NCI-H2196 treated with DMSO at 0.1 percent for 48 hours (cell line): ENCODE results near the gene RPL9.
"Not testable (repeated sequence)": the region's sequence is repeated elsewhere in the genome, so short reads cannot be mapped to it uniquely, and the experiment has no call there.

ENCODE experiments used
- DNase-seq: peaks from one replicate; lab custom pipeline; 2025; ENCODE audit not compliant: unreplicated experiment; lab: John Stamatoyannopoulos, UW

RPL9 gene

DNA sequence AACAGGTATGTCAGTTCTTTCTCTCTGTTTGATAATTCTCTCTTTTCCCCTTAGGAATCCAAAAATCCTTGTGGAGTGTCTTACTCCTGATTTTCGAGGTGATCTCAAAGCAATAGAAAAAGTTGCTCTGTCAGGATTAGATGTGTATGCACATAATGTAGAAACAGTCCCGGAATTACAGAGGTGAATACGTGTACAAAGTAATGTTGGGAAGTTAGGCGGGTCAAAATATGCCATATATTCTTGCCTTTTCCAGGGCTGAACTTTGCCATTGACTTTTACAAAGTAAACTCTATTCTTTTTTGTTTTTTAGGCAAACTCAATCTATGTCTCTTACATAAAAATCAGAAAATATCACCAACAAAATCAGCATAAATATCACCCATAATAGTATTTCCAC lies 8.7 kb upstream of the RPL9 start:
- no peak for DNase-seq

DNA sequence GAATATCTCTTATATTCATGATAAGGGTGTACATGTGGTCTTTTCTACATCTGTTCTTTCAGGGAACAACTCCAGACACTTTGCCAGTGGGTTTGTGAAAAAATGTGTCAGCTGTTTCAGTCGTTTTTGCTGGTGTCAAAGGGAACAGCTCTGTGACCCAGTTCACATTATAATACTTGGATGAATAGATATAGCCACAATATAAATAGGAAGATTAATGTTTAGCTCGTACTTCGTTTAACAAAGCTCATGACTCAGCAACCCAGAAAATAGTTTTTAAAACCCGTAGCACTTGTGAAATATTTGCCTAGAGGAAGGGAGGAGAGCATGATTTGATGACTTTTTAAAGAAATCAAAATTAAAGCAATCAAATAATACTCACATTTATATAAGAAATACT lies 8.0 kb upstream of the RPL9 start:
- DNase-seq, result no peak

DNA sequence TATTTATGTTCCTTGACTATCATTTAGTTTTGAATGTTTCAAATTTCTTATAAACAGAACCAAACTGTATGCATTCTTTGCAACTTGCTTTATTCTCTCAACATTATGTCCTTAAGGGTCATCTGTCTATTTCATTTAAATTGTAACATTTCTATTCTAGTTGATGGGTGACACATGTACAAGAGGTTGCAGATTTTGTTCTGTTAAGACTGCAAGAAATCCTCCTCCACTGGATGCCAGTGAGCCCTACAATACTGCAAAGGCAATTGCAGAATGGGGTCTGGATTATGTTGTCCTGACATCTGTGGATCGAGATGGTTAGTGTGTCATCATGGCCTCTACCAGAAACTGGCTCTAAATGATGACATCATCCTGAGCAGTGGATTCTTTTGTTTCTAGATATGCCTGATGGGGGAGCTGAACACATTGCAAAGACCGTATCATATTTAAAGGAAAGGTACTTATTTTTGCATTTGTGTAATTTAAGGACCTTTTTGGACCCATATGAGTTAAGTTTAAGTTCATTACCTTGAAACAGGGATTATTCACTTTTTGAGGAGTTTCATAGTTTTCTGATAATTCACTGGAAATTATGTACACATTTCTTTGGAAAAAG lies 6.3 kb upstream of the RPL9 start:
- no peak for DNase-seq

DNA sequence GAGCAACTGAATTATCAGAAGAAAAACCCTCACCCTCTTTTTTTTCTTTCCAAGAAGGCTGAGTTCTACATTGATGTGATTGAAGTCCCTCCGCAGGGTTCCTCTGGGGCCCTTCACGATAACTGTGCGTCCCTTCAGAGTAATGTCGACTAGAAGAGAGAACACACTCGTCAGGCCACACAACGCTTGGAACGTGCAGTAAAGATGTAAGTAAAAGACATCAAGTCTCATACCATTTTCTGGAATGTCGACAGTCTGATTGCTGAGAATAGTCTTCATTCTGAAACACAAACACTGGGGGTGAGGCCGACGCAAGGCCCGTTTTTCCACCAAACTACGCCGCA lies 589 bp downstream of the RPL9 start:
- DNase-seq, result not testable (repeated sequence)

DNA sequence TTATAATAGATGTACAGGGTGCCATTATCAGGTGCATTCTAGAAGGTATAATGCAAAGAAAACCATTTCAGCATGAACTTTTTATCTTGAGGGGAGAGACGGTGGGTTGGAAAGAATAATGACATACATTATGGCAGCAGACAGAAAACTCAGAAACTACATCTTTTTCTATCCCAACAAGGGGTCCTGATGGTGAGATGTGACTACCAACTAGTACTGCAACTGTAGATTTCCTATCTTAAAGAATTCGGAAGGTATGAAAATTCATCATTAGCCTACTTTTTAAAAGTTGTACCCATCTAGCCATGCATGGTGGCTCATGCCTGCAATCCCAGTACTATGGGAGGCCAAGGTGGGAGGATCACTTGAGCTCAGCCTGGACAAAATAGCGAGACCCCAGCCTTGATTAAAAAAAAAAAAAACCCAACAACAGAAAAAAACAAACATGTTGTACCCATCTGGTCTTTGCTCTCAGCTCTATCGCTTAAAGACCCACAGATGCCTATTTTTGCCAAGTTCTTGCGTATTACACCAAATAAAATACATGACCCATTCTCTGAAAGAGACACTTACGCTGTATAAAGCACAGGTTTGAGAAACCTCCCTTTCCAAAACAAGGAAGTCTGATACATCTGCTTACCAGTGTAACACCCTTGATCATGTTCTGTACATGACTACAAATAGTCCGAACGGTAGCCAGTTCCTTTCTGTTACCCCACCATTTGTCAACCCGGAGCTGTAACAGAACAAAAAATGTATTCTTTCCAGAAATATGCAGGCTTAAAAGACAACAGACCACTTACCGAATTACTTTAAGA lies 1.6 kb downstream of the RPL9 start:
- no peak for DNase-seq

DNA sequence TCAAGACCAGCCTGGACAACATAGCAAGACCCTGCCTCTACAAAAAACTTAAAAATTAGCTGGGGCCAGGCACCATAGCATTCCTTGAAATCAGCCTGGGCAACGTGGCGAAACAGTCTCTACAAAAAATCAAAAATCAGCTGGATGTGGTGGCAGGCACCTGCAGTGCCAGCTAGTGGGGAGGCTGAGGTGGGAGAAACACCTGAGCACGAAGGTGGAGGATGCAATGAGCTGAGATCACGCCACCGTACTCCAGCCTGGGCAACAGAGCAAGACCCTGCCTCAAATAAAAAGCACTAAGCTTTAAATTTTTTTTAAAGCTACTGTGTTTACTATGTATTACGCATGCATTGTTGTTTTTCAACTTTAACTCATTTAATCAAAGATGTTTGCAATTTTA lies 3.2 kb downstream of the RPL9 start:
- DNase-seq, result no peak

DNA sequence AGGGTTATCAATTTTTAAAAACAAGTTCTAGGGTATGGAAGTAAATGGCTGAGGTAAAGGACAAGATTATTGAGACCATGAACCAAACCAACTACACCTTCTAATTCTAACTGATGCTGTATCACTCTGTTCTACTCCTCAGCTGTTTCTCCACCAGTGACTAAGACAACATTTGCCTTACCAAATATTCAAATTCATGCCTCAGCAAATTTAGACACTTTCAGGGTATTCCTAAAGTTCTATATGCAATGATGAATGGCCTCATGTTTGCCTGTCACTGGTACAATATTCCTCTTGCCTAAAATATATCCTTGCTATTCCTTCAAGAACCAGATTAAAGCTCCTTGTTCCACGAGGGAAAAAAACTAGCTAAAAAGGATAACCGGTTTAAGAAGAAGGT lies 5.0 kb downstream of the RPL9 start:
- DNase-seq, result no peak

DNA sequence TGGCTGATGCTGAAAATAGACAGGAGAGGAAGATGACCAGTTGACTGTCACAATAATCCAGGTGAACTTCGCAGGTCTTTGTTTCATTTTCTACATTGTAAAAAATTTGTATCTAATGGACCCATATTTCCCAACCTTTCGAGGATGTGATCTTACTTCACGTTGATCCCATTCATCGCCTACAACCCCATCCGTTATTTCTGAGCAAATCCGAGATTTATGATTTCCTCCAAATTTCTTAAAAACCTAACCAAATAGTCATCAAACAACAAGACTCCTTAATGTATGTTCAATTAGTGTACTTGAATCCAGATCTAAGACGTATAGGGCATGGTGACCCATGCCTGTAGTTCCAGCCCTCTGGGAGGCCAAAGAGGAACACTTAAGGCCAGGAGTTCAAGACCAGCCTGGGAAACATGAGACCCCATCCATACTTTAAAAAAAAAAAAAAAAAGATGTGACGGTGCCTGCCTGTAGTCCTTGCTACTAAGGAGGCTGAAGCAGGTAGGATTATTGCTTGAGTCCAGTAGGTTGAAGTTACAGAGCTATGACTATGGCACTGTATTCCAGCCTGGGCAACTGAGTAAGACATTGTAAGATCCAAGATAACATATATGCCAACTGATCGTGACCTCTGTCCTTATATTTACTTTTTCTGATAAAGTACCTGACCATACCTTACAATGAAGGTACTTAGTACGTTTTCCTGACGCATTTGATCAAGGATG lies 5.7 kb downstream of the RPL9 start:
- DNase-seq, result no peak

DNA sequence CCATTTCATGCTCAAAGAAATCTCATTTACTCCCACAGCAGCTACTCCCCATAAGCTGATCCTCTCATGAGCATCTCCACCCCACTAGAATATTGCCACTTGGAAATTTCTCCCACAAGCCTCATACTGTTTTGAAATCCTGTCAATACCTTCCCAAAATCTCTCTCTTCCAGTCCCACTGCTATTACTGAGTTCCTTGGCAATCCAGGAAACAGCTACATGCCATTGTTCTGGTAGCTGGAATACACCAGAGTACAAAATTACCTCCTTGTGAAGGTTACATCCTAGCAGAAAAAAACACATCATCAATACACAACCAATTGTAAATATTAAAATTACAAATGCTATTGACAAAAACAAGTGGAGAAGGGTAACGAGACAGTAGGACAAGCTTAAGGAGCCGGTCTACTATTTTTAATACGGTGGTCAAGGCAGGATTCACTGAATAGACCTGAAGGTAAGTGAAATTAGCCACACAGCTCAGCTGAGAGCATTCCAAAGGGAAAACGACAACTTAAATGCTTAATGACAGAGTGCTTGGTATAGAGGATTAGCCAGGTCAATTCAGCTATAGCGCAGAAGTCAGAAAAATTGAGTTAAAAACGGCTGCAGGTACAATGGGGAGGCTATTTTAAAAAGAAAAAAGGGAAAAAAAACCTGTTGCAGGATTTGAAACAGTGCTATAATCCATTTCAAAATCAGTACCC lies 6.4 kb downstream of the RPL9 start:
- DNase-seq, result no peak

DNA sequence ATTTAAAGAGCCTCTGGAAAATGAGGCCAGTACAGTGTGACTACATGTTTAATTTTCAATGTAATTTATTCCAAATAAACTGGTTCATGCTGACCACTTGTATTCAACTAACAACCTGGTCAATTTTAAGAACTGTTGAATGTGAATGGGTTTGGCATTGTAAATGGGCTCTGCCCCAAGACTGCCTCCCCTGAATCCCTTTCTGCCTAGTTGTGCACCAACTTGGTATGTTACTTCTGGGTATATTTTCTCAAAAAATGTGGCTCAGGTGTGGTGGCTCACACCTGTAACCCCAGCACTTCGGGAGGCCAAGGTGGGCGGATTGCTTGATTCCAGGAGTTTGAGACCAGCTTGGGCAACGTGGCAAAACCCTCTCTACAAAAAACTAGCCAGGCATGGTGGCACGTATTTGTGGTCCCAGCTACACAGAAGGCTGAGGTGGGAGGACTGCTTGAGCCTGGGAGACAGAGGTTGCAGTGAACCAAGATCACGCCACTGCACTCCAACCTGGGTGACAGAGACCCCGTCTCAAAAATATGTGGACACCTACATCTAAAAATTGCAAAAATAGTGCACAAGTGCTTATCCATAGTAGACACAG lies 7.2 kb downstream of the RPL9 start:
- no peak for DNase-seq

DNA sequence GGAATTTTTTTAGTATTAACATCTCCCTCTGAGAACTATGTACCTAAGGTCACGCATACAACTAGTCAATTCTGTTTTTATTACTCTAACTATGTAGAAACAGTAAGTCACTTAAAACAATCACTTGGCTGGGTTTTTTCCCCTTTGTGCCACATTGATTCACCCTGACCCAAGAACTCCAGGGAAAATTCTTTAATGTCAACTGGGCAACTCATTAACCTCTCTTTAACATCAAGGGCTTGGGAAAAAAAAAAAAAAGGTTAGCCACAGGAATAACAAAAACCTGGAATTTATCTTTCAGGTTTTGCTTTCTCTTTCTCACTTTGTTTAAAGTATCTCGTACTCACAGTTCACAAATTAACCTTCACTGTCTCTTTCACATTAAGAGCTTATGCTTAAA lies 8.1 kb downstream of the RPL9 start:
- no peak for DNase-seq

DNA sequence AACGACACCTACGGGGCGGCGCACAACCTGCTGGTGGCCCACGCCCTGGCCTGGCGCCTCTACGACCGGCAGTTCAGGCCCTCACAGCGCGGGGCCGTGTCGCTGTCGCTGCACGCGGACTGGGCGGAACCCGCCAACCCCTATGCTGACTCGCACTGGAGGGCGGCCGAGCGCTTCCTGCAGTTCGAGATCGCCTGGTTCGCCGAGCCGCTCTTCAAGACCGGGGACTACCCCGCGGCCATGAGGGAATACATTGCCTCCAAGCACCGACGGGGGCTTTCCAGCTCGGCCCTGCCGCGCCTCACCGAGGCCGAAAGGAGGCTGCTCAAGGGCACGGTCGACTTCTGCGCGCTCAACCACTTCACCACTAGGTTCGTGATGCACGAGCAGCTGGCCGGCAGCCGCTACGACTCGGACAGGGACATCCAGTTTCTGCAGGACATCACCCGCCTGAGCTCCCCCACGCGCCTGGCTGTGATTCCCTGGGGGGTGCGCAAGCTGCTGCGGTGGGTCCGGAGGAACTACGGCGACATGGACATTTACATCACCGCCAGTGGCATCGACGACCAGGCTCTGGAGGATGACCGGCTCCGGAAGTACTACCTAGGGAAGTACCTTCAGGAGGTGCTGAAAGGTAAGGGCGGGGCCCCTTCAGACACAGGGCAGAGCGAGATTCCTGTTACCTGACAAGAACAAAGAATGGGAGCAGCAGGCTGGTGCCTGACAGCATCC lies 11.7 kb downstream of the RPL9 start:
- no peak for DNase-seq

DNA sequence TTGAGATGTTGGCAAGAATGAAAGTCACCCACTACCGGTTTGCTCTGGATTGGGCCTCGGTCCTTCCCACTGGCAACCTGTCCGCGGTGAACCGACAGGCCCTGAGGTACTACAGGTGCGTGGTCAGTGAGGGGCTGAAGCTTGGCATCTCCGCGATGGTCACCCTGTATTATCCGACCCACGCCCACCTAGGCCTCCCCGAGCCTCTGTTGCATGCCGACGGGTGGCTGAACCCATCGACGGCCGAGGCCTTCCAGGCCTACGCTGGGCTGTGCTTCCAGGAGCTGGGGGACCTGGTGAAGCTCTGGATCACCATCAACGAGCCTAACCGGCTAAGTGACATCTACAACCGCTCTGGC lies 12.3 kb downstream of the RPL9 start:
- no peak for DNase-seq

DNA sequence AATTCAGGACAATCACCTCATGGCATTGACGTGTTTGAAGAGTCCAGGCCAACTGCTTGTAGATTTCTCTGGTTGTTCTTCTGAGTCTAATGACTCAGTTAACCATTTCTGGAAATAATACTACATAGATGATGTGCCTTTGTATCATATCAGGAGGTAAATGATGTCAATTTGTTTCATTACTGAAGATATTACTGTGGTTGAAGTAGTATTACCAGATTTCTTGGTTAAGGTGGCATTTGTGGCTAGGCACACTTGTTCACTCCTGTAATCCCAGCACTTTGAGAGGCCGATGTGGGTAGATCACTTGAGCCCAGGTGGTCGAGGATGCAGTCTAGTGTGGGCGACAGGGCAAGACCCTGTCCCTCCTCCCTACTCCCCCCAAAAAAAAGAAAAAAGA lies 15.7 kb downstream of the RPL9 start:
- no peak for DNase-seq

DNA sequence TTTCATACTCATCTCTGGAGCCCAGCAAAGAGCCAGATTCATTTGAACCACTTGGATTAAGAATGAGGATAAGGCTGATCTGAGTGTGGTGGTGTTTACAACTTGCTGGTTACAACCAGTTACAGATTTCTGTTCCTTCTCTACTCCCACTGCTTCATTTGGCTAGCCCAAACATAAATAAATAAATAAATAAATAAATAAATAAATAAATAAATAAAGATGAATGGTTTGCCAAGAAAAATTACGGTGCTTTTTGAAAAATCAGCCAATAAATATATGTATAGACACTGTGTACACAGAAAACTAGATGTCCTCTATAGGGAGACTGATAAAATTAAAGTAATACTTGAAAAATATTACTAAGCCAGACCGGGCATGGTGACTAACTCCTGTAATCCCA lies 17.1 kb downstream of the RPL9 start:
- no peak for DNase-seq

DNA sequence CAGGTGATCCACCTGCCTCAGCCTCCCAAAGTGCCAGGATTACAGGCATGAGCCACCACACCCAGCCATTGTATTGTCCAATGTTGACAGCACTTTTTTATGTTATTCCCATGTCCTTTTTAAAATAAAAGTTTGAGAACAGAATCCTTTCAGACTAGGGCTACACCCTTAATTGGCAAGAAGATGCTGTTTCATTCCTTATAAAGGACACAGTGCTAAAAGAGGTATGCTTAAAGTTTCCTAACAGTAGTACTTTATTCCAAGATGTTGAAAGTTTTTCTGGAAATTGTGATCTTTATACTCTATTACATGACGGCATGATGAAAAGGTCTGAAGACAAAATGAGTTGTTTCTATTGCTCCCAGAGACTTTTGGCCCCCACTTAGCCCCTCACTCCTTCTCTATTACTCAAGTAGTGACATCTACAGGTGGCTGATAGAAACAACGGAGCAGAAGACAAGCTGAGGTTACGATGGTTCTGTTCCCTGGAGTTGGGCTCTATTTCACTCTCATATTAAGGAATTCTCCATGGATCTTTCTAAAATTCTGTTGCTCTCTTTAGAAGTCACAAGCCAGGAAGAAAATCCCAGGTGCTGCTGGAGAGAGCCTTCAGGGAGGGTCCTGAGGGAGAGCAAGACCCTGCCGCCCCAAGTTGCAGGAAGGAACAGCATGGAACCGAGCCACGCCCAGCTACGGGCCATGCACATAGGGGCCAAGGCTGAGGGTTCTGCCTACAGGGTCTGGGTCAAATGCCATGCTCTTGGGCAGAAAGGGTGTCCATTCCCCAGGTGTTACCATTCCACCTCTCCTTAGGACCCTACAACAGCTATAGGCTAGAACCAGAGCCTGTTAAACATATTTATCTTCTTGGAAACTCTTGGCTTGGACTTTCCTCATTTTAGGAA lies 22.8 kb downstream of the RPL9 start:
- DNase-seq, result no peak

DNA sequence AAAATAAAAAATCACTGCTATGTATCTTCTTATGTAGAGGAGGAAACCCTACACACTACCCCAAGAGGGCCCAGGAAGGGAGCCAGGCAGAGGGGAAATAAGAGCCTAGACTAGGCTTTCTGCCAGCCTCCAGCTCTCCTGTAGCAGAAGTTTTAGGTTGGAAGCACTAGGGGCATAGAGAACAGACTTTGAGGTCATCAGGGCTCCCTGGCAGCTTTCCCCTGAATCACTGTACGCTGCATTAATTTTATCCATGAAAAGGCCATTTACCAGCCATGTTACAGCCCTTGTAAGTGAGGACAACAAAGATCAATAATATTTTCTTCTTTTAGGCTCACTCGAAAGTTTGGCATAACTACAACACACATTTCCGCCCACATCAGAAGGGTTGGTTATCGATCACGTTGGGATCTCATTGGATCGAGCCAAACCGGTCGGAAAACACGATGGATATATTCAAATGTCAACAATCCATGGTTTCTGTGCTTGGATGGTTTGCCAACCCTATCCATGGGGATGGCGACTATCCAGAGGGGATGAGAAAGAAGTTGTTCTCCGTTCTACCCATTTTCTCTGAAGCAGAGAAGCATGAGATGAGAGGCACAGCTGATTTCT lies 24.7 kb downstream of the RPL9 start:
- DNase-seq, result no peak

DNA sequence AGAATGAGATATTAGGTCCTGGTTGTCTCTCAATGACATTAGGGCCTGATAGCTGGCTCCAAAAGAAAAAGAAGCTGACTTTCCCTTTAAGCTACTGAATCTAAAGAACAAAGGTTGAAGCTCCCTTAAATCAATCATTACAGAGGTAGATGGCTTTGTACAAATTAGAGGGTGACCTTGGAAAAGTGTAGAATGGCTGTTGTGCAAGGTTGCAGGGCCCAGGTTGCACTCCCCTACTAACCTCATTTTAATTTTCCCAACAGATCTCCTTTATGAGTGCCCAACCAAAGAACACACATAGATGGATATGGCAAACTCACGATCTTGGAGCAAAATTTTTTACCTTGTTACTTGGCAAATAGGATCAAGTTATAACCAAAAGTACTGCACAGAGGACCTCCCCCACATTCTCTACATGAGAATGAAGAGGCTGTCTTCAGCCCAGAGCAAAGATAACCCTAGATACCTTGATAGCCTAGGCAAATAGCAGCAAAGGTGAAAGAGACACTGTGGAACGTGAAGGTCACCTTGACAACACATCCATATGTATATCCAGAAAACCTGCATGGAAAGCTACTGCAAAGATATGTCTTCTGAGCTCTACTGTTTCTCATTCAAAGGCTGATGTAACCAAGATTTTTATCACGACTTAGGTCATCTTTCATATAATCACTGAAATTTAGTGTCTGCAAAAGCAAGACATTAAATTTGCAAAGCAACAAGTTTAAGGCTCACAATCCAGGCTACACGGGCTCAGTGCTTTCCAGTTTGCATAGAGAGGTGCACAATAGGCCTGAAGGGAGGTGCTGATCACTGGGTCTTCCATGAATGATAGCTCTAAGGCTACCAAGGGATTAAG lies 29.0 kb downstream of the RPL9 start:
- no peak for DNase-seq
